GM18511 (cell line): ENCODE data around the gene SESTD1.
"Not testable (repeated sequence)": the region's sequence is repeated elsewhere in the genome, so short reads cannot be mapped to it uniquely, and the experiment has no call there.

ENCODE experiments used
- ATAC-seq: cut with Tn5 transposase; IDR thresholded peaks from one replicate; pipeline ENCODE4 v1.9.1; 2021; ENCODE audit warnings: mild to moderate bottlenecking, moderate library complexity; ENCODE audit not compliant: unreplicated experiment

The SESTD1 gene

DNA sequence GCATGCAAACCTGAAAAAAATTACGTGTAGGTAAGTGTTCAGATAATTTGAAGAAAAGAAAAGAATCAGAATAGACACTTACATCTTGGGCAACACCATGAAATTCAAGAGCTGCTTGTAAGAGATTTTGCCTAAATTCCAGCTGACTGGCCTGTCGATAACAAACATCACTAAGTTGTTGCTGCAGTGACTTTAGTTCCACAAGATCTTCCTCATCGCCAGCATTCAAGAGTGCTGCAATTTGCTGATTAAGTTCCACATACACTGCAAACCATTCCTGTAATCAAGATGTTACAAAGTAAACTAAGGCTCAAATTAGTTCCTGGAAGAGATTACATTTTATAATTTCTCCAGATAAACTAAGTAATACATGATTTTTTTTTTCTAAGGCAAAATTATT lies 140.3 kb downstream of the SESTD1 start:
- no peak for ATAC-seq

DNA sequence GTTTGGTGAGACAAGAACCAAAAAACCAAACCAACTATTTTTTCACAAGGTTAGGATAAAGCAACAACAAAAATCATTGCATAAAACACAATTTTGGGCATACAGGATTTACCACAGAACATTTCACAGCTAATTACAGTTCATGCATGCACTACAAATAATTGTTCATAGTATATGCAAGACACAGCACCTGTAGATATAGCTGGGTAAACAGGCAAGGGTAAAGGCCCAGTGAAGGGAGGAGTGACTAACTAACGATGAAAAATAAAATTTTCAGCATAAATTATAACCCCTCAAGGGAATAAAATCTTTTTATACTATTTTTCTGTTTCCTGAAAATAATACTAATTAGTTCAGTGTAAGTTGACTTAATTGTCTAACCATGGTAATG lies 141.4 kb downstream of the SESTD1 start:
- no peak for ATAC-seq

DNA sequence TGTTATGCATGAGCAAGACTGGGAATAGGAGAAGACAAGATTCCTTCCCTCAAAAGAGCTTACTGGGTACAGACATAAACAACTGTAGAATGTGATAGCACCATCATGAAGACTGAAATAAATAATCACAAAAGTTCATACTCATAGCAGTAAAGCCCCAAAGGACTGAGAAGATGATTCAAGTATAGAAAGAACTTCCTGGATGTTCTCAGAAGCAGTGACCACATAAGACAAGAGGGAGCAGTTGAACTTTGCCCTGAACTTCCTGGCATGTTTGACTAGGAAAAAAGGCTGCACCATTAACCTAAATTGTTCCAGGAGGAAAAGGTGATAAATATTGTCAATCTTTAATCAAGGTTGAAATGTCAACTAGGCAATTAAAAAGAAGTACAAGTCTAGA lies 156.9 kb downstream of the SESTD1 start:
- peak; percentile 59 for ATAC-seq

DNA sequence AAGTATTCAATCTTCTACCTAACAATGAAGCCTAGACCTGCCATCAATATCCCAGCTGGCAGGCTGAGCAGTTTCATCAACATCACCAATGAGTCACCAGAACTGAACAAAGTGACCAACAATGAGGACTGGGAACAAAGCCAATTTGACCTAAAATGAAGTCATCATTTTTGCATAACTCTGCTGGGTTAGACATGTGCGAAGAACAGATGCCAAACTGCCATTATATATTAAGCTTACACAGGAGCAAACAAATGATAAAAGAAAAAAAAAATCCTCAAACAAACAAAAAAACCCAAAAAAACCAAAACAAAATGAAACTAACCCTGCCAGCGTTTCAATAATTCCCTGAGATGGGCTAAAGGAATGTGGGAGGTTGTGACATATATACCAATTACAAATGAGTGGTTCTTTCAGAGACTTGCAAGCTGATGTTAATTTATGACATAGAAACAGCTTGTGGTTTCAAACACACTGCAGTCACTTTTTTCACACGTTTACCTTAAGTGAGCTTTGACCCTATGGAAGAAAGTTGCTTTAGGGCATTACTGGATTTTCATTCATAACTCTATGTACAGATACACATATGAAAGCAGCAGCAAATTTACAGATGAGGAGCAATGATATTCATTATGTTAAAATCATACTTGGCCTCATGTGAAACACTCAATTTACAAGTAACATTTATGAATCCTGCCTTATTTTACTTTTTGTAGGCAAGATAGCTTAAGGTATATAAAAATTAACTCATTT lies 157.8 kb downstream of the SESTD1 start:
- peak; percentile 85 for ATAC-seq

DNA sequence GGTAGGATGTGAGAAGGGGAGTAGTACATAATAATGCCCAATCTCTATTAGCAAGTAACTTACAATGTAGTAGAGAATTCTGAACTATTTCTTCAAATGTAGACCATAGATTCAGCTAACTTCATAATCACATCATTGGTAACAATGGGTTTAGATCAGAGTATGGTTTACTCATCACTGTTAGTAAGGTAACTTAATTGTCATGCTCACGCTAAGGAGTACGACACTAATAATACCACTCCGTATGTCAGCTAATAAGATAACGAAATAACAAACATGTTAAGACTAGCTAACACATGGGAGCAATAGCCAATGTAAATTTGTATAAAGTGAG lies 158.3 kb downstream of the SESTD1 start:
- ATAC-seq = peak; percentile 7

DNA sequence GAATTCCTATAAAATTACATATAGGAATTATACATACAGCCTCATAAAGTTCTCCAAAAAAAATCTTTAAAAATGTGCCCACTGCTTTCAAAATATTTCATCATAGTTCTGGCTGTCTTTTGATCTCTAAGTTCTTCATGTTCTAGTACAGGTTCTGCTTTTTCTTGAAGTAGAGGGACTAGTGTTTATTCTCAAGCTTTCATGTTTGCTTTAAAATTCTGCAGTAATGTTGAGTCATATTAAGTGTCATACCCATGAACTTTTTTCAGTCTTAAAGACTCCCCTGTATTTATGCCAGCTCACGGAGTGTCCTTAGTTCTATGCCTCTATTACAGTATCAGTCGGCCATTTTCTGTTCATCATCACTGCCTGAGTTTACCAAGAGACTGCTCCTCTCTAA lies 159.9 kb downstream of the SESTD1 start:
- no peak for ATAC-seq

DNA sequence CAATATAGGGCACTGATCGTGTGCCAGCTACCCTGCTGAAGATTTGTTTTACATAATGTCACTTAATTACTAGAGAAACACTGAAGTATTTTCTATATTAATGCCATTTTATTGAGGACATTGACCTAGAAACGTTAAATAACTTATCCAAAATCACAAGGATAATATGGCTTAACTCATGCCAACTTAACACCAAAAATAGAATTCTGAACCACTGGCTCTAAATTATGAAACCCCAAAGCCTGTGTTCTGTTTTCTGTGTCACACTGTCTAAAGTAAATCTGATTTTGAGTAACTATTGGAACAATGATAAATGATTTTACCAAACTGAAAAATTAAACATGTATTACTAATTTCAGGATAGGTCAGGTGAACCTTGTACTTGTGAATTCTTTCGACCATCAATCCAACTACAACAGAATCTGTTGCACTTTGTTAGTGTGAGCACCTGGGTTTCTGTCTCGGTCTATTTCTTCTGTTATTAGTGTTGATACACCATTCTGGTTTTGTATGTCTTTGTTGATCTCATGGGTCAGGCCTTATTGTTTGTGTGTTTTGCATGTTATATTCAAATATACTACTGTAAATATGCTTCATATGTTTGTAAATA lies 166.4 kb downstream of the SESTD1 start:
- no peak for ATAC-seq

DNA sequence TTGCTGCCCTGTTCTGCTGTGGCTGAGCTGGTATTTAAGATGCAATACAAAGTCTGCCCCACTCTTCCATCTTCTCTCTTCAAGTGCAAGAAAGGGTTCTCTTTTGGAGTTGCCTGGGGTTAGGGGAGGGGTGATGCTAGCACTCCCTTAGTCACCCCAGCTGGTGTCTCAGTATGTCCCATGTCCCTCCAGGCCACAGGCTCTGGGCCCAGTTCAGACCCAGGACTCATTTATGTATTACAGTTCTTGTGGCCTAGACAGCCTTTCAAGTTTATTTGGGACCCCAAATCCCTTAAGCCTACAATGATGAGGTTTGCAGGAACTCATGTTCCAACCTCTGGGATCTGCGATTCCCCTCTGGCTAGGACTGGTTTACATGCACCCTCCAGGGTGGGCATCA lies 167.5 kb downstream of the SESTD1 start:
- ATAC-seq = no peak

DNA sequence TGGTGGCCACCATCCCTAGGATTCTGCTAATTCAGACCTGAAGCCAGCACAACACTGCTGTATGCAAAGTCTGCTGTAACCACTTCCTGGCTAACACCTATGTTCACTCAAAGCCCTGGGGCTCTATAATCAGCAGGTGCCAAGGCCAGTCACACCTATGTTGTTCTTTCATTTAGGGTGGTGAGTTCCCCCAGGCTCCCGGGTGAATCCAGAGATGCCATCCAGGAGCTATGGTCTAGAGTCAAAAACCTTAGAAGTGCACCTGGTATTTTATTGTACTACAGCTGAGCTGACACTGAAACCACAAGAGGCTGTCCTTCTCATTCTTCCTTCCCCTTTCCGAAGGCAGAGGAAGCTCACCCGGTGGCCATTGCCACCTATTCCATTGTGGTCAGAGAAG lies 168.5 kb downstream of the SESTD1 start:
- ATAC-seq = peak; percentile 99

DNA sequence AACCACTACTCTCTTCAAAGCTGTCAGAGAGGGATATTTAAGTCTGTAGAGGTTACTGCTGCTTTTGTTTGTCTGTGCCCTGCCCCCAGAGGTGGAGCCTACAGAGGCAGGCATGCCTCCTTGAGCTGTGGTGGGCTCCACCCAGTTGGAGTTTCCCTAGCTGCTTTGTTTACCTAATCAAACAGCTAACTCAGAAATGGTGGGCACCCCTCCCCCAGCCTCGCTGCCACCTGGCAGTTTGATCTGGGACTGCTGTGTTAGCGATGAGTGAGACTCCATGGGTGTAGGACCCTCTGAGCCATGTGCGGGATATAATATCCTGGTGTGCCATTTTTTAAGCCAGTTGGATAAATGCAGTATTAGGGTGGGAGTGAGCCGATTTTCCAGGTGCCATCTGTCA lies 171.7 kb downstream of the SESTD1 start:
- not testable (repeated sequence) for ATAC-seq

DNA sequence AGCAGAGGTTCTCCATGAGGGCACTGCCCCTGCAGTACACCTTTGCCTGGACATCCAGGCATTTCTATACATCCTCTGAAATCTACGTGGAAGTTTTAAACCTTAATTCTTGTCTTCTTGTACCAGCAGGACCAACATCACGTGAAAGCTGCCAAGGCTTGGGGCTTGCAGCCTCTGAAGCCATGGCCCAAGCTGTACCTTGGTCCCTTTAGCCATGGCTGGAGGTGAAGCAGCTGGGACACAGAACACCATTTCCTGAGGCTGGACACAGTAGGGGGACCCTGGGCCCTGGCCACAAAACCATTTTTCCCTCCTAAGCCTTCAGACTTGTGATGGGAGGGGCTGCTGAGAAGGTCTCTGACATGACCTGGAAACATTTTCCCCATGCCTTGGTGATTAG lies 181.9 kb downstream of the SESTD1 start:
- no peak for ATAC-seq

DNA sequence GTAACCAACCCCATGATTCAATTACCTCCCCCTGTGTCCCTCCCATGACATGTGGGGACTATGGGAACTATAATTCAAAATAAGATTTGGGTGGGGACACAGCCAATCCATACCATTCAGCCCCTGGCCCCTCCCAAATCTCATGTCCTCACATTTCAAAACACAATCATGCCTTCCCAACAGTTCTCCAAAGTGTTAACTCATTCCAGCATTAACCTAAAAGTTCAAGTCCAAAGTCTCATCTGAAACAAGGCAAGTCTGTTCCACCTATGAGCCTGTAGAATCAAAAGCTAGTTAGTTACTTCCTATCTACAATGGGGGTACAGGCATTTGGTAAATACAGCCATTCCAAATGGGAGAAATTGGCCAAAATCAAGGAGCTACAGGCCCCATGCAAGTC lies 182.7 kb downstream of the SESTD1 start:
- no peak for ATAC-seq

DNA sequence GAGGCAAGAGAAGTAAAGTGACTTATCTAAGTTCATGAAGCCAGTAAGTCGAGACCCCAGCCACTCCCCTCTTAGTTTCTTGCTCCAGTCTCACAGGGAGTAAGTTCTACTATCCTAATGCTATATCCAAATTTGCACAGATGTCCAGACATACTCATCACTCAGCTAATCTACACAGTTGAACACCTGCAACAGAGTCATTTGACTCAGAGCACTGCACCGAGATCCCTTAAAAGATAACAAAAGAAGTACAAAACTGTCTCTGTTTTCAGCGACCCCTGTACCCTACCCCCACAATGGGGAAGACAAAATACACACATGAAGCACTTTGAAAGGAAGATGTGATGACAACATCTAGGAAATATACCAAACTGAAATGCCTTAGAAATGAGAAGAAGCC lies 192.1 kb downstream of the SESTD1 start:
- no peak for ATAC-seq

DNA sequence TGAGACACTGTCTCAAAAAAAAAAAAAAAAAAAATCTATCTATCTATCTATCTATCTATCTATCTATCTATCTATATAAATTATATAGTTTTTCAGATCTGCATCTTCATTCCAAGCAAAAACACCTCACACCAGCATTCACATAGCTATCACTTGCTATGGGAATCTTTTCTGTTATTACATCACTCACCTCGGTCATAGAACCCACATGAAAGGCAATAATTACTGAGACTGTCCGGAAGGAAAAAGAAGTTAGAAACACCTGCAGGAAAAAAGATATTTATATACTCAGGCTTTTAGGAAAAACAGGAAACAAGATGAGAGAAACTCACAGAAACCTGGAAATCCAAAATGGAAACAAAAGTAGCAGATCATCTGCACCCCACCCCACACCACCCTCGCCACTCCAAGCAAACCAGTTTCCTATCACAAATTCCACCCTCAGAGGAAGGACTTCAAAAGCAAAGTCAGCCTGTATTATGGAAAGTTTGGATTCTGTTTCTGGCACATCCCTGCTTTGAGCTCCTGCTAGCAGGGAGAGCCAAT lies 192.7 kb downstream of the SESTD1 start:
- no peak for ATAC-seq

DNA sequence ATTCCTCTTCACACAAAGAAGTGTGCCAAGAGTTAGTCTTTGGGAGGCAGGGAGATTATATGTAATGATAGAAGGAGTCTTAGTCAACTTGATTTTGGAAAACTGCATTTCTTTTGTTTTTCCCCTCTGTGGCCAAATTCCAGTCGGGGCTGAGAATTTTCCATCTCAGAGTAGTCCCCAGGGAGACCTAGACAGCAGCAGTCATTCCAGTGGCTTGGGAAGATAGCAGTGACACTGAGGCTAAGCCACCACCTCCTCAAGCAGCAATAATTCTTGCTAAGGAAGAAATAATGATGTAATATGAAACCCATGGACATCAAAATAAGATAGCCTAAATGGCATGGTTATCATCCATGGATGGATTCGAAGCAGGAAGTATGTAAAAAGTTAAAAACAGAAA lies 193.7 kb downstream of the SESTD1 start:
- no peak for ATAC-seq

DNA sequence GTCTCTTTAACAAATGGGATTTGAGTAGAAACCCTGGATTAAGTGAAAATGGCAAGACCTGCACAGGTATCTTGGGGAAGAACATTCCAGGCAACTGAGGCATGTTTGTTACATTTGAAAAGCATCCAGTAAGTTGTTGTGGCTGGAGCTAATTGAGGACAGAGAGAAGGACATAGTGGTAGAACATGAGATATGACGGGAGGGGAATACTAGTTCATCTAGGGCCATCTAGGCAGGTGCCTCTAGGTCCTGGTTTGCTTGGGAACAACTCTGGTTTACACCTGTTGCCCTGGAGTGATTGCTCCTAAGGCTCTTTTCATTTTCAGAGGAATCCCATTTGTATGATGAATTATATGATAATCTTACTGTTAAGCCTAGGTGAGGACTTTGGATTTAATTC lies 194.9 kb downstream of the SESTD1 start:
- ATAC-seq = no peak

DNA sequence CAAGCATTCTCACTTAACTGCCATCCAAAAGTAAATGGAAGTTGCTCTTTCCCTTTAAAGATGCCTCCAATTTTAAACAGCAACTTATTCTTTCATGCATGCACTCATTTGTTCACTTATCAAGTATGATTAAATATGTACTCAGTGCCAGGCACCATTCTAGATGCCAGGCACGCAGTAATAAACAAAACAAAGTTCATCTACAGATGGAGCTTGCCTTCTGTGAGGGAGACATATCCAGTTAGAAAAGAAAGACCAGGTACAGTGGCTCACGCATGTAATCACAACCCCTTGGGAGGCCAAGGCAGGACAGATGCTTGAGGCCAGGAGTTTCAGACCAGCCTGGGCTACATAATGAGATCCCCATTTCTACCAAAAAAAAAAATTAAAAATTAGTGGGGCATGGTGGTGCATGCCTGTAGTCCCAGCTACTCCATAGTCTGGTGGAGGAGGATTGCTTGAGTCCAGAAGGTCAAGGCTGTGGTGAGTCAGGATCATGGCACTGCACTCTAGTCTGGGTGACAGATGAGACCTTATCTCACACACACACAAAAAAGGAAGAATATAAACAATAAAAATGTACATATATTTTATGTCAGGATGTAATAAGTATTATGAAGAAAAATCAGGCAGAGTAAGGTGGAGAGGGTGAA lies 195.5 kb downstream of the SESTD1 start:
- ATAC-seq = no peak

DNA sequence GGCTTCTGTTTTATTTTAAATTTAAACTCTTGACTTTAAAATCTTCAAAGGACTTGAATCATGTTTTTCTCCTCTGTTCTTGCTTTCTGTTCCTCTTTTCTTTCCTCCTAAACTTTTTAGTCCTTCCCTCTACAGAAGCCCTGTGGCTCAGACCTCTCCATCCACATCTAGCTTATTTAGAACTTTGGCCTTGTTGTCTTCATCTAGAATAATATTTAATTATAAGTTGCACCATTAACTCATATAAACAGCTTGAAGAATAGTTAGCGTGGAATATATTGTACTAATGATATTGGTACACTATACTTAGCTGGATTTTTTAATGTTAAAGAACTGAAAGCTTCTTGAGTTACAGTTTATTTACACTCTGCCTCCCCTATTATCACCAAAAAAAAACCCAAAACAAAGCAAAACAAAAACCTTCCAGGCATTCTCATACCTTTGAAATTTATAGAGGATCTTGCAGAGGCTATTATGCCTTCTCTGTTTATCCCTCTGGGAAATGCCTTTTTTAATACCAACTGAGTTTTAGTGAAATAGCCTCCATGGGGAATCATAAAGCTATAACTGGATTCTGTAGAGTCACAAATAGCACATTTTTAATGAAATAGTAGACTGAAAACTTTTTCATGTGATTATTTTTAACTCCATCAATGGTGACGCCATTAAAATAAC lies 205.5 kb downstream of the SESTD1 start:
- peak; percentile 92 for ATAC-seq

DNA sequence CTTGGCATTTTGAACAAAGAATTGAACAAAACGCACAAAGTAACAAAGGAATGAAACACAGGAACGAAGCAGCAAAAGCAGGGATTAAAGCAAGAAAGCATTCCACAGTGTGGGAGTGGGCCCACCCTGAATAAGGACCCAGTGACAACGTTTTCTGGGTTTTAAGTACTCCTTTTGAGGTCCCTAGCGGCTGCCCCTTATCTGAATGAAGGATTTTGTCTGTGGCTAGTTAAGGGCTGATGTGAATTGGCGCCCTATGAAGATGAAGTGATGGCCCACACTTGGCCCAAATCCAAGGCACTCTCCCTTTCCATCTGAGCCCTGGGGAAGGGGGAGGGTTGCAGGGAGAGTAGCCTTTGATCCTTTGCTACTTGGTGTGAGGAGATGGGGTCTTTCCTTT lies 206.9 kb downstream of the SESTD1 start:
- ATAC-seq = no peak

DNA sequence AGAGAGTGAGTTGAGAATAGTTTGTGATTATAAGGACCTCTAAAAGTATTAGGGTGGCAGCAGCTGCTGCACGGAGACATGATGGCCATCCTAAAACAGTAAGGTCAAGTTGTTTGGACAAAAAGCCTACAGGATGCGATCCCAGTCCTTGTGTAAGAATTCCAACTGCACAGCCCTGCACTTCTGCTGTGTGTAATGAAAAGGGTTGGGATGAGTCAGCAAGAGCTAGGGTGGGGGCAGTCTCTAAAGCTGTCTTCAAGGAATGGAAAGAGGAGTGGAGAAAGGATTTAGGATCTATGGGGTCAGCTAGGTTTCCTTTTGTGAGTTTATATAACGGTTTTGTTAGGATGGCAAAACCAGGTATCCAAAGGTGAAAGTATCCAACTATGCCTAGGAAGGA lies 211.1 kb downstream of the SESTD1 start:
- ATAC-seq = not testable (repeated sequence)
